Effector memory CD4-positive, alpha-beta T cell (primary cell): ENCODE results near the gene ACSM6.
"Not testable (repeated sequence)": the region's sequence is repeated elsewhere in the genome, so short reads cannot be mapped to it uniquely, and the experiment has no call there.

Experiments used
- DNase-seq, 3 donors: peaks; one replicate each; pipeline ENCODE4 v3.0.0-alpha.2; 2020
- H3K27ac ChIP-seq: 2 replicates; pipeline ENCODE4 v1.7.0; 2013; ENCODE audit warnings: mild to moderate bottlenecking, low read length, moderate library complexity; ENCODE audit not compliant: insufficient read depth, poor library complexity, severe bottlenecking
- H3K27me3 ChIP-seq: replicated peaks from 2 replicates; pipeline ENCODE4 v1.7.0; 2013; ENCODE audit warnings: mild to moderate bottlenecking, low read length; ENCODE audit not compliant: insufficient read depth, control insufficient read depth, poor library complexity, severe bottlenecking
- H3K36me3 ChIP-seq: 2 replicates; pipeline ENCODE4 v1.7.0; 2013; ENCODE audit warnings: mild to moderate bottlenecking, low read length, moderate library complexity; ENCODE audit not compliant: control insufficient read depth, insufficient read depth
- H3K4me1 ChIP-seq: 2 replicates; pipeline ENCODE4 v1.7.0; 2013; ENCODE audit warnings: low read length, mild to moderate bottlenecking; ENCODE audit not compliant: control insufficient read depth, insufficient read depth, poor library complexity, severe bottlenecking
- H3K4me3 ChIP-seq: 2 replicates; pipeline ENCODE4 v1.7.0; 2013; ENCODE audit warnings: low read length, low read depth, mild to moderate bottlenecking; ENCODE audit not compliant: insufficient read depth, poor library complexity, severe bottlenecking
- H3K9me3 ChIP-seq: 2 replicates; pipeline ENCODE4 v1.7.0; 2013; ENCODE audit warnings: mild to moderate bottlenecking, low read length, moderate library complexity; ENCODE audit not compliant: control insufficient read depth

Gene ACSM6

DNA sequence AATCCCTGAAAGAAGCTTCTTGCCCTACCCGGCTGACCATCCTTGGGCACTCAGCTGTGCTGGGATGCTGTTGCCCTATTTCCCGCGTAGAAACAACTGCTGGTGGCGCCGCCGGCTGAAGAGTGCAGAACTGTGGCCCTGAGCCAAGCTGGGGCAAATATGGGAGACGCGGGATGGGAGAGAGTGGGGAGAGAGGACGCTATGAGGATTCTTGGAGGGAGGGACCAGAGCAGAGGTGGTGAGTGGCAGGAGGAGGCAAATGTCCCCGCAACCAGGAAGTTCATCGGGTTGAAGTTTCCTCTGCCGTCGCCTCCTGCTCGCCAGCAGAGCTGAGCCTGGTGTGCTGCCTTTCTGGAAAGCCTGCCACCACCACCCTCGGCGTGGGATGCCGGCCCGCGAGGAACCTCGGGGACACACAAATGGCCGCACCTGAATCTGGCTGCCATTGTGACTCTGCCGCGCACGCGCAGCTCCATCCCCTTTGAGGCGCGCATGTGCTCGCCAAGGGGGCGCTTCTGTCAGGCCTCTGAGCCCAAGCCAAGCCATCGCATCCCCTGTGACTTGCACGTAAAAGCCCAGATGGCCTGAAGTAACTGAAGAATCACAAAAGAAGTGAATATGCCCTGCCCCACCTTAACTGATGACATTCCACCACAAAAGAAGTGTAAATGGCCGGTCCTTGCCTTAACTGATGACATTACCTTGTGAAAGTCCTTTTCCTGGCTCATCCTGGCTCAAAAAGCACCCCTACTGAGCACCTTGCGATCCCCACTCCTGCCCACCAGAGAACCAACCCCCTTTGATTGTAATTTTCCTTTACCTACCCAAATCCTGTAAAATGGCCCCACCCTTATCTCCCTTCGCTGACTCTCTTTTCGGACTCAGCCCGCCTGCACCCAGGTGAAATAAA is 36.9 kb downstream of the ACSM6 start:
- H3K4me3 ChIP-seq: peak overlapping the region; percentile 19
- H3K4me1 ChIP-seq, H3K9me3 ChIP-seq, DNase-seq, H3K36me3 ChIP-seq, H3K27me3 ChIP-seq, H3K27ac ChIP-seq: not testable (repeated sequence)

DNA sequence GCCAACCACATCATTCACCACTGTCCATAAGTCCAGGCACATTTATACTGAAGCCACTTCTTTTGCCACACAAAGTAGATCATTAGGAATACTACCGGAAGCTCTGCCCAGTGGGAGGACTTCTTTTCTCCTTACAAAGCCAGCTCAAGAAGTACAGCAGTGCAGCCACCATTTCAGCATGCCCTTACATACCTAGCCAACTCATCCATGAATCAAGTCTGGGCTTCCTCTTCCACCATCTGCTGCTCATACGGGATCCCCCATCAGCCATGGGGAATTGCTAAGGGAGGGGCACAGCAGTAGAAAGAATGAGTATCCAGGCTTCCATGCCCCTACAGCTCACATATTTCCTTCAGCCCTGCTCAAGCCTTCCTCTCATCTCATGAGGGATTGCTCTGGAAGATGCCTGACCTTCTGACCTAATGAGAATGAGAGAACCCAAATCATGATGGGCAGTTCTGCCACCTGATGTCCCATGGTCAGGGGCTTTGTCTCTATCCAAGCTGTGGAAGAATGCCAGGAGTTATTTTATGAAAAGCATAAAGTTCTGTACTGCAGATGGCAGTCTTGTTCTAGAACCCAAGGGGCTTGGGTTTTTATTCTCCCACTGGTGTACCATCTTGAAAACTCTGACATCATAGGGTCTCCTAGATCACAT is 39.5 kb downstream of the ACSM6 start:
- no peaks in the 10 kb centered on the region for H3K36me3 ChIP-seq

DNA sequence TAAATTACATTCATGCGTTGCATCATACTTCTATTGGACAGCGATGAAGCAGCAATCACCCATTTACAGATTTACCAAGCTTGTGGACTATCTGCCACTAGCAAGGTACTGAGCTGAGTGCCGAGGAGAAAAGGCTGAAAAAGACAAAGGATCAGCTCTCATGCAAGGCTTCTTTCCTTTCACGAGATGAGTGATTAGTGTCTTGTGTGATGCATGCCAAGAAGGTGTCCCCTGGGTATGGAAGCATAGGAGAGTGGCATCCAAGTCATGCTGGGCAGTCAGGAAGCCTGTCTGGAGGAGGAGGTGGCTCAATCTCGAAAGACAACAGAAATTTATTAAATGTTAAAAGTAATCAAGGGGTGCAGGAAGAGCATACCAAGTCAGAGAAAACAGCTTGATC is 40.9 kb downstream of the ACSM6 start:
- H3K4me1 ChIP-seq: no peaks in the 10 kb centered on the region

More for the DNA sequence above, 39.5 kb downstream of the ACSM6 start:
- H3K27me3 ChIP-seq: no peaks in the 10 kb centered on the region
- H3K4me3 ChIP-seq: no peak overlapping the region
- H3K4me1 ChIP-seq: no peaks in the 10 kb centered on the region
- no peaks in the 10 kb centered on the region for H3K9me3 ChIP-seq
- DNase-seq: no peak
- H3K27ac ChIP-seq: no peak overlapping the region

DNA sequence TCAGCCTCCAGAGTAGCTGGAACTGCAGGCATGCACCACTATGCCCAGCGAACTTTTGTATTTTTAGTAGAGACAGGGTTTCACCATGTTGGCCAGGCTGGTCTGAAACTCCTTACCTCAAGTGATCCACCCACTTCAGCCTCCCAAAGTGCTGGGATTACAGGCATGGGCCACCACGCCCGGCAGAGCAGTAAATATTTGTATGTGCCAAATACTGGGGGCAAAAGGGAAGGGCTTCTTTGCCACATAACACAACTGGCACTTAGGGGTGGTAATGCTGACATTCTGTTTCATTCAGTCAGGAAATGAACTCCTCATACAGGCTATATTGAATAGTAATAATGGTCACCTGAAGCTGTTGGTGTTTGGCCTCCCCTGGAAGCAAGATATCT is 41.6 kb downstream of the ACSM6 start:
- Histone ChIP-seq H3K4me3 (no peak overlapping the region), H3K36me3 (no peaks in the 10 kb centered on the region), H3K27ac (no peak overlapping the region)

More for the DNA sequence above, 40.9 kb downstream of the ACSM6 start:
- H3K9me3 ChIP-seq: no peaks in the 10 kb centered on the region
- no peak for DNase-seq
- H3K27ac ChIP-seq: no peak overlapping the region
- H3K36me3 ChIP-seq: no peaks in the 10 kb centered on the region
- no peaks in the 10 kb centered on the region for H3K27me3 ChIP-seq
- no peak overlapping the region for H3K4me3 ChIP-seq

GRCh38 chr10:95236068-95236903 is 42.2 kb downstream of the ACSM6 start:
- no peaks in the 10 kb centered on the region for H3K4me1 ChIP-seq
- no peak for DNase-seq
- no peaks in the 10 kb centered on the region for H3K27me3 ChIP-seq
- no peak overlapping the region for H3K27ac ChIP-seq
- H3K9me3 ChIP-seq: no peaks in the 10 kb centered on the region
- H3K4me3 ChIP-seq: no peak overlapping the region
- H3K36me3 ChIP-seq: no peaks in the 10 kb centered on the region

More for the DNA sequence above, 41.6 kb downstream of the ACSM6 start:
- H3K27me3 ChIP-seq: no peaks in the 10 kb centered on the region
- H3K4me1 ChIP-seq: no peaks in the 10 kb centered on the region
- H3K9me3 ChIP-seq: no peaks in the 10 kb centered on the region
- DNase-seq: no peak

DNA sequence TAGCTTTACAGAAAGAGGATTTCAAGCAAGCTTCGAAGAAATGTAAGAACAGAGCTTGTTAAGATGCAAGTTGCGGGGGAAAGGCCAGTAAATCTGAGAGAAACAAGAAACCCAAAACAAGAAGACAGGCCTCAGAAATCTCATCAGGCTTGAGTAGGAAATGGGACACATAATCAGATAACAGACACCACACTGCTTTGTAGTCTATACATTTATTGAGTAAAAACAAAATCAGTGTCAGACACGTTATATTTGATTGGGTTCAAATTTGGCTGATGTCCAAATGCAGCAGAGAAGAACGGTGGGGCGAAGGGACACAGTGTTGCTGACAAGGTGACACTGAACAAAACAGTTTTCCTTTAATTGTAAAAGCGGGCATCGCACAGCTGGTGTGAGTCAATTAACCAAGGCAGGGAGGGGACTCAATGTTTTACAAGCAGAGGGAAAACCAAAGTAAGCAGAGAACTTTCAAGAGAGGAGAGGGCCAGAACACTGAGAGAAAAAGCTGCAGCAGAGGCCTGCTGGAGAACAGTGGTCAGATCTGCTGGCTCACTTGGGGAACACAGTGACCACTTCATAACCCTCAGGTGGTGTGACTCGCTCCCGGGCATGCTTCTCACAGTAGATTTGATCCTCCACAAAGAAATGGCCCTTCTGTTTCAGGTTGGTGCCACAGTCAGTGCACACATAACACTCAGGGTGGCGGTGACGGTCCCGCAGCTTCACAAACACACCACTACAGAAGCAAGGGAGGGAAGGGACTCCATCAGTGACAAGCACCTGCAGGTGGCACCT is 43.5 kb downstream of the ACSM6 start:
- DNase-seq: no peak
- Histone ChIP-seq H3K36me3 (no peaks in the 10 kb centered on the region), H3K27ac (no peak overlapping the region)

DNA sequence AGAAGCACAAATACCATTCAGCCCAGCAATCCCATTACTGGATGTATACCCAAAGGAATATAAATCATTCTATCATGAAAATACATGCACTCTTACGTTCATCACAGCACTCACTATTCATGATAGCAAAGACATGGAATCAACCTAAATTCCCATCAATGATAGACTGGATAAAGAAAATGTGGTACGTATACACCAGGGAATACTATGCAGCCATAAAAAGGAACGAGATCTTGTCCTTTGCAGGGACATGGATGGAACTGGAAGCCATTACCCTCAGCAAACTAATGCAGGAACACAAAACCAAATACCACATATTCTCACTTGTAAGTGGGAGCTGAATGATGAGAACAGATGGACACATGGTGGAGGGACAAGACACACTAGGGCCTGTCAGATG is 46.1 kb downstream of the ACSM6 start:
- not testable (repeated sequence) for H3K27ac ChIP-seq, DNase-seq, H3K27me3 ChIP-seq, H3K9me3 ChIP-seq, H3K36me3 ChIP-seq, H3K4me3 ChIP-seq, H3K4me1 ChIP-seq

More for the DNA sequence above, 43.5 kb downstream of the ACSM6 start:
- Histone ChIP-seq H3K27me3 (no peaks in the 10 kb centered on the region), H3K4me3 (no peak overlapping the region), H3K9me3 (no peaks in the 10 kb centered on the region), H3K4me1 (no peaks in the 10 kb centered on the region)

DNA sequence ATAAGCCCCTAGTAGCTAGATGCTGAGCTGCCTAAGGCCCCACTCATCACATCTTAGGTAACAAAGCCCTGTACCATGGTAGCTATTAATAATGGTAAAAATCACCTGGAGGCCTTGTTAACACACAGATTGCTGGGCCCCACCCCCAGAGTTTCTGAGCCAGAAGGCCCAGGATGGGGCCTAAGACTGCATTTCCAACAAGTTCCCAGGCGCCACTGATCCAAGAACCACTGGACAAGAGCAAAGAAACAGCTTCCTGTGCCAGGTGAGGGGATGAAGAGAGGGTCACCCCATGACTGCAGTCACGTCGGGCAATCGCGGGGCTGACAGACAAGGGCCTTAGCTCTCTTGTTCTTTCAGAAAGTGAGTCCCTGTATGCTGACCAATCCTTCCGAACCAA is 46.8 kb downstream of the ACSM6 start:
- Histone ChIP-seq H3K4me1 (no peaks in the 10 kb centered on the region), H3K27me3 (no peaks in the 10 kb centered on the region), H3K27ac (no peak overlapping the region), H3K4me3 (no peak overlapping the region), H3K9me3 (no peaks in the 10 kb centered on the region), H3K36me3 (no peaks in the 10 kb centered on the region)
- DNase-seq: no peak

GRCh38 chr10:95241533-95241932 is 47.5 kb downstream of the ACSM6 start:
- no peak for DNase-seq
- Histone ChIP-seq H3K36me3 (no peaks in the 10 kb centered on the region), H3K27me3 (no peaks in the 10 kb centered on the region), H3K4me1 (no peaks in the 10 kb centered on the region), H3K9me3 (no peaks in the 10 kb centered on the region), H3K27ac (no peak overlapping the region), H3K4me3 (no peak overlapping the region)
